ENCODE data around the gene C19orf25. TPM values are rescaled to one million over a fixed set of nuclear protein-coding genes. Genes with fewer than 3 reads are reported as not detected.

Gene C19orf25
- polyA plus RNA-seq, 1 donor from 2014 or later = 80.2 TPM

- no peak overlapping the region for H3K4me2 ChIP-seq (ENCODE audit: low read length)
- no peaks in the 10 kb centered on the region for H3F3A ChIP-seq (ENCODE audit: insufficient read depth, low read length, poor library complexity, severe bottlenecking)
- TF ChIP-seq MXI1 (conservative IDR thresholded peaks at IDR 0.05; ENCODE audit: poor library complexity, severe bottlenecking) (no peak), SMC3 (conservative IDR thresholded peaks at IDR 0.05; ENCODE audit: poor library complexity) (no peak), EP300 (conservative IDR thresholded peaks at IDR 0.05; ENCODE audit: poor library complexity, severe bottlenecking) (no peak), POLR2AphosphoS5 (IDR thresholded peaks at IDR 0.05) (no peak), RAD21 (conservative IDR thresholded peaks at IDR 0.05) (no peak), TAF1 (IDR thresholded peaks at IDR 0.05; ENCODE audit: low read depth) (no peak), EZH2 (IDR thresholded peaks at IDR 0.05; ENCODE audit: borderline replicate concordance, insufficient read depth, low read length, poor library complexity, severe bottlenecking) (no peak)
- TF ChIP-seq, protein P1, sequence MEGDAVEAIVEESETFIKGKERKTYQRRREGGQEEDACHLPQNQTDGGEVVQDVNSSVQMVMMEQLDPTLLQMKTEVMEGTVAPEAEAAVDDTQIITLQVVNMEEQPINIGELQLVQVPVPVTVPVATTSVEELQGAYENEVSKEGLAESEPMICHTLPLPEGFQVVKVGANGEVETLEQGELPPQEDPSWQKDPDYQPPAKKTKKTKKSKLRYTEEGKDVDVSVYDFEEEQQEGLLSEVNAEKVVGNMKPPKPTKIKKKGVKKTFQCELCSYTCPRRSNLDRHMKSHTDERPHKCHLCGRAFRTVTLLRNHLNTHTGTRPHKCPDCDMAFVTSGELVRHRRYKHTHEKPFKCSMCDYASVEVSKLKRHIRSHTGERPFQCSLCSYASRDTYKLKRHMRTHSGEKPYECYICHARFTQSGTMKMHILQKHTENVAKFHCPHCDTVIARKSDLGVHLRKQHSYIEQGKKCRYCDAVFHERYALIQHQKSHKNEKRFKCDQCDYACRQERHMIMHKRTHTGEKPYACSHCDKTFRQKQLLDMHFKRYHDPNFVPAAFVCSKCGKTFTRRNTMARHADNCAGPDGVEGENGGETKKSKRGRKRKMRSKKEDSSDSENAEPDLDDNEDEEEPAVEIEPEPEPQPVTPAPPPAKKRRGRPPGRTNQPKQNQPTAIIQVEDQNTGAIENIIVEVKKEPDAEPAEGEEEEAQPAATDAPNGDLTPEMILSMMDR (IDR thresholded peaks at IDR 0.05; ENCODE audit: poor library complexity, severe bottlenecking) = no peak
- TF ChIP-seq, protein P2, sequence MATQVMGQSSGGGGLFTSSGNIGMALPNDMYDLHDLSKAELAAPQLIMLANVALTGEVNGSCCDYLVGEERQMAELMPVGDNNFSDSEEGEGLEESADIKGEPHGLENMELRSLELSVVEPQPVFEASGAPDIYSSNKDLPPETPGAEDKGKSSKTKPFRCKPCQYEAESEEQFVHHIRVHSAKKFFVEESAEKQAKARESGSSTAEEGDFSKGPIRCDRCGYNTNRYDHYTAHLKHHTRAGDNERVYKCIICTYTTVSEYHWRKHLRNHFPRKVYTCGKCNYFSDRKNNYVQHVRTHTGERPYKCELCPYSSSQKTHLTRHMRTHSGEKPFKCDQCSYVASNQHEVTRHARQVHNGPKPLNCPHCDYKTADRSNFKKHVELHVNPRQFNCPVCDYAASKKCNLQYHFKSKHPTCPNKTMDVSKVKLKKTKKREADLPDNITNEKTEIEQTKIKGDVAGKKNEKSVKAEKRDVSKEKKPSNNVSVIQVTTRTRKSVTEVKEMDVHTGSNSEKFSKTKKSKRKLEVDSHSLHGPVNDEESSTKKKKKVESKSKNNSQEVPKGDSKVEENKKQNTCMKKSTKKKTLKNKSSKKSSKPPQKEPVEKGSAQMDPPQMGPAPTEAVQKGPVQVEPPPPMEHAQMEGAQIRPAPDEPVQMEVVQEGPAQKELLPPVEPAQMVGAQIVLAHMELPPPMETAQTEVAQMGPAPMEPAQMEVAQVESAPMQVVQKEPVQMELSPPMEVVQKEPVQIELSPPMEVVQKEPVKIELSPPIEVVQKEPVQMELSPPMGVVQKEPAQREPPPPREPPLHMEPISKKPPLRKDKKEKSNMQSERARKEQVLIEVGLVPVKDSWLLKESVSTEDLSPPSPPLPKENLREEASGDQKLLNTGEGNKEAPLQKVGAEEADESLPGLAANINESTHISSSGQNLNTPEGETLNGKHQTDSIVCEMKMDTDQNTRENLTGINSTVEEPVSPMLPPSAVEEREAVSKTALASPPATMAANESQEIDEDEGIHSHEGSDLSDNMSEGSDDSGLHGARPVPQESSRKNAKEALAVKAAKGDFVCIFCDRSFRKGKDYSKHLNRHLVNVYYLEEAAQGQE (IDR thresholded peaks at IDR 0.05; ENCODE audit: borderline replicate concordance) = no peak
- no peak overlapping the region for H3K27ac ChIP-seq (ENCODE audit: low read length)
- no peak overlapping the region for H2AFZ ChIP-seq (ENCODE audit: low read depth, low read length)
- H3K9ac ChIP-seq (ENCODE audit: low read length) = no peak overlapping the region
- no peaks in the 10 kb centered on the region for H4K20me1 ChIP-seq (ENCODE audit: insufficient read depth)
- H3K9me3 ChIP-seq (ENCODE audit: low read length) = no peaks in the 10 kb centered on the region
- H3K4me3 ChIP-seq (ENCODE audit: low read length) = no peak overlapping the region
- no peaks in the 10 kb centered on the region for H3K79me2 ChIP-seq (replicated peaks; ENCODE audit: insufficient read depth, low read length)
- H3K9me2 ChIP-seq (ENCODE audit: insufficient read depth, low read length) = no peaks in the 10 kb centered on the region
- peaks cover 24% of the 10 kb centered on the region for H3K27me3 ChIP-seq (ENCODE audit: insufficient read depth, low read depth, low read length)
- no peaks in the 10 kb centered on the region for H3K36me3 ChIP-seq (ENCODE audit: insufficient read depth, low read length)
These were observed 43.8 kb upstream of the C19orf25 start for GRCh38 chr19:1522838-1523237.

DNA sequence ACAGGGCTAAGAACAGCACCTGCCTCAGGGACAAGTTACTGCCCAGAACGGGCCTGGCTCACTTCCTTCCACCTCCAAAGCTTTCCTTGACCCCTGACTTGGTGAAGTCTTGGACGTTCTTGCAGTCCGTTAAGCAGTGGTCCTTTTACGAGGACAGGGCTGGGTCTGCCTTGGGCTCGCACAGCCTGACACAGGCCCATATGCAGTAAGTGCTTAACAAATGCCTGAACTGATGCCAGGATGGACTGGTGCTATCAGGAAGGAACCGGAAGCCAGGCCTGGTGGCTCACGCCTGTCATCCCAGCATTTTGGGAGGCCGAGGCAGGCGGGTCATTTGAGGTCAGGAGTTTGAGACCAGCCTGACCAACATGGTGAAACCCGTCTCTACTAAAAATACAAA lies 43.0 kb upstream of the C19orf25 start:
- no peak overlapping the region for H3K27ac ChIP-seq (ENCODE audit: low read length)
- H2AFZ ChIP-seq (ENCODE audit: low read depth, low read length) = no peak overlapping the region
- H3K9me3 ChIP-seq (ENCODE audit: low read length) = no peaks in the 10 kb centered on the region
- no peaks in the 10 kb centered on the region for H3F3A ChIP-seq (ENCODE audit: insufficient read depth, low read length, poor library complexity, severe bottlenecking)
- no peaks in the 10 kb centered on the region for H3K9me2 ChIP-seq (ENCODE audit: insufficient read depth, low read length)
- H3K27me3 ChIP-seq (ENCODE audit: insufficient read depth, low read depth, low read length) = peaks cover 24% of the 10 kb centered on the region
- no peaks in the 10 kb centered on the region for H3K36me3 ChIP-seq (ENCODE audit: insufficient read depth, low read length)
- no peak overlapping the region for H3K9ac ChIP-seq (ENCODE audit: low read length)
- TF ChIP-seq MXI1 (conservative IDR thresholded peaks at IDR 0.05; ENCODE audit: poor library complexity, severe bottlenecking) = no peak
- TF ChIP-seq RAD21 (conservative IDR thresholded peaks at IDR 0.05) = no peak
- no peak for TF ChIP-seq EP300 (conservative IDR thresholded peaks at IDR 0.05; ENCODE audit: poor library complexity, severe bottlenecking)
- TF ChIP-seq TAF1 (IDR thresholded peaks at IDR 0.05; ENCODE audit: low read depth) = no peak
- TF ChIP-seq POLR2AphosphoS5 (IDR thresholded peaks at IDR 0.05) = no peak
- no peak for TF ChIP-seq SMC3 (conservative IDR thresholded peaks at IDR 0.05; ENCODE audit: poor library complexity)
- H3K4me3 ChIP-seq (ENCODE audit: low read length) = no peak overlapping the region
- no peaks in the 10 kb centered on the region for H4K20me1 ChIP-seq (ENCODE audit: insufficient read depth)
- H3K4me2 ChIP-seq (ENCODE audit: low read length) = no peak overlapping the region
- H3K79me2 ChIP-seq (replicated peaks; ENCODE audit: insufficient read depth, low read length) = no peaks in the 10 kb centered on the region
